HG02588 (cell line): ENCODE results near the gene CTSA.

ENCODE experiments used
- ATAC-seq: cut with Tn5 transposase; IDR thresholded peaks from one replicate; pipeline ENCODE4 v1.9.1; 2021; ENCODE audit warnings: mild to moderate bottlenecking, moderate library complexity; ENCODE audit not compliant: unreplicated experiment

CTSA gene

DNA sequence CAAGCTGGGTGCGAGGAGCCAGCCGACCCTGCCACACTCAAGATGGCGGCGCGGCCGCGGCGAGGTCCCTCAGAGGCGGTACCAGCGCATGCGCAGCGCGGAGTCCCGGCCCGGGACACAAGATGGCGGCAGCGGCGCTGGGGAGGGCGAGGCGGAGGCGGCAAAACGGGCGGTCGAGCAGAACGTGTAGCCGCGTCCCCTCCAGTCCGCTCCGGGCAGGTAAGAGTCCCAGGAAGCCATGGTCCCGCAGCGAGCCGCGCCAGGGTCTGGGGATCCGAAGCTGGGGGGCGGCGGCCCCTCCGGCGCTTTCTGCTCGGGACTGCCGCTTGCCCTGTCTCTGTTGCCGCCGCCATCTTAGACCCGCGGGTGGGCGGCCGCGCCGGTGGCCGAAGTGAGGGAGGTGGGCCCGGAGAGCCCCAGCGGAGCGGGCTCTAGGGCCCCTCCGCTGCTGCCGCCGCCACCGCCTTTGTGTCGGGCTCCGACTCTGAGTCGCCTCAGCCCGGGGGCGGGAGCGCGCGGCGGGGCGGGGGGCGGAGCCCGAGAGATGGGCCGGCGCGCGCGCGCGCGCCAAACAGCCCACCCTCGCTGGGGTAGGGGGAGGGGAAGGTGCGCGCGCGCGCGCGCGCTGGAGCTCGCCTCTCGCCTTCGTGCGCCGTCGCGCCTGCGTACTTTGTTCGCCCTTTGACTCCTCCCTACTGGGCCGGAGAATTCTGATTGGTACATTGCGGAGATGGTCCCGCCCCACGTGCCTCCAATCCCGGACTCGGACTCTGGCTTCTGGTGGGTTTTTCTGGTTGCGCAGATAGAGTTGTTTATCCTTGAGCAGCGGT is 43.7 kb downstream of the CTSA start, which contains the start of gene PCIF1:
Gene PCIF1 (plus strand): TSS at position 98 of the 830 bp plus-strand sequence. CDS start 4,317 bp downstream, outside the sequence.
- peak; percentile 79 for ATAC-seq

DNA sequence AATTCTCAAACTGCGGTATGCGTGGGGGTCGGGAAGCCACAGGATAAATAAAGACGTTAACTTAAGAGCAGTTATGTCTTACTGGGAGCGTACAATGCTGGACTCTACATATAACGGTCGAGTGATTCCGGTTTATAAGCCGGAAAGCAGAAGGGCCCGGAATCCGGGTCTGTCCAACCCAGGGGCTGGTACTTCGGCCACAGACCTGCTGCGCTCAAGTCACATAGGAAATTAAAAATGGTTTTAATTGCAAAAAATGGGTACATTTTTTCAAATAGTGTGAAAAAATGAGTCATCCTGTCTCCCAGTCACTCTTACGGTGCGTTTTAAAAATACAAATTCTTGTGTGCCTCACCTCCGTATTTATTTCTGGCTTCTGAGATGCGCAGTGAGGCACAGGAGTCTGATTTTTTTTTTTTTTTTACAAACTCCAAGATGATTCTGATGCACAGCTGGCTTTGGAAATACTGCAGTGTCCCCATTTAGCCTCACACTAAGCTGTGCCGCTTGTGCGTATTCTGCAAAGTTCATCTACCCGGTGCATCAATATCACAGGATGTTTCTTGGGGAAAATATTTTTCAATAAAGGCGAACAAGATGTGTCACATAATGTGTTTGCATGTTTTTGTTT is 44.4 kb downstream of the CTSA start:
- ATAC-seq: peak; percentile 16

DNA sequence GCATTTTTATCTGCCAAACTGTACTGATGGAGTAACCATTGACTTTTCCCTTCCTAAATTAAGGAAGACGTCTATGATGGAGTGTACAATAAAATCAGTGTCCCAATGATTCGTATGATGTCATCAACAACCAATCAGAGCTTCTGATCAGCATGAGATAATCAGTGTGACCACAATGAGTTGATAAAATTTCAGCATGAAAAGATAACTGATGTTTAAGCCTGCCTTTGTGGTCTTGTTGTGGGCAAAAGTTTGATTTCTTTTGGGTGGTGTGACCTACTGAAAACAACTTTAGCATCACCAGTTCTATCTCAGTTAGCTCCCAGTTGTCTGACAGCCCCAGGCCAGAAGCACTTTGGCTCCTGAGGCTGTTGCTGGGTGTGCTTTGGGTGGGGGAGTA is 46.6 kb downstream of the CTSA start:
- no peak for ATAC-seq

DNA sequence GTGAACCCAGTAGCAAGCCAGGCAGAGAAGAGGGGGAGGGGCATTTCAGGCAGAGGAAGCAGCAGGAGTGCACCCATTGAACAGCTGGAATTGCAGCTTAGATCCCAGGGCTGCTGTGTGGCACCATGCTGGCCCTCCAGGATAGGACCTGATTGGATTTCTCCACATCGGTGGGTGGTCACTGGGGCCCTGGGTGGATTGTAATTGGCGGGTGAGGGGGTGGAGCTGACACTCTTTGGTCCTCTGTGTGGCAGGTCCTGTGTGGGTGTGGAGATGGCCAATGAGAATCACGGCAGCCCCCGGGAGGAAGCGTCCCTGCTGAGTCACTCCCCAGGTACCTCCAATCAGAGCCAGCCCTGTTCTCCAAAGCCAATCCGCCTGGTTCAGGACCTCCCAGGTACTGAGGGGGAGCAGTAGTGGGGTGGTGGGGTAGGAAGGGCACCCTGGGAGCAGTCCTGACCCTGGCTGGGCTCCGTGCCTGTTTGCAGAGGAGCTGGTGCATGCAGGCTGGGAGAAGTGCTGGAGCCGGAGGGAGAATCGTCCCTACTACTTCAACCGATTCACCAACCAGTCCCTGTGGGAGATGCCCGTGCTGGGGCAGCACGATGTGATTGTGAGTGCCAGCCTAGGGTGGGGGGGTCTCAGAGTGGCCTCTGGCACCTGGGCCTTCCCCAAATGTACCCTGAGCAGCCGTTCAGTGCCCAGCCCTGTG is 47.7 kb downstream of the CTSA start:
- ATAC-seq: no peak

DNA sequence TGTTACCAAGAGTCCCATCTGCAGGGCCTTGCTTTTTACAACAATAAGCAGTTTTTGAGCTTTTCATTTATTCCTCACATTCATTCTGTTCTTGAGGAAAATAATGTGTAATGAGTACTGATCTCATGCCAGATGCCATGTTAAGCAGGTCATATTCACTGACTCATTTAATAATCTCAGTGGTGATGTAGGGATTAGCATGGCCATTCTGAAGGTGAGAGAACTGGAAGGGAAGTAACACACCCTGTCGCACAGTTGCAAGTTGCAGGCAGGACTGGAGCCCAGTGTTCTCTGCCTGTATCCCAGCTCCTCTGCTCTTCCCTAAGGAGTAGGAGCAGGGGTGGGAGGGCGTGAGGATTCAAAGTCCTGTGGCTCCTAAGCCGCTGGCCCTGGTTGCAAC is 48.9 kb downstream of the CTSA start:
- no peak for ATAC-seq

DNA sequence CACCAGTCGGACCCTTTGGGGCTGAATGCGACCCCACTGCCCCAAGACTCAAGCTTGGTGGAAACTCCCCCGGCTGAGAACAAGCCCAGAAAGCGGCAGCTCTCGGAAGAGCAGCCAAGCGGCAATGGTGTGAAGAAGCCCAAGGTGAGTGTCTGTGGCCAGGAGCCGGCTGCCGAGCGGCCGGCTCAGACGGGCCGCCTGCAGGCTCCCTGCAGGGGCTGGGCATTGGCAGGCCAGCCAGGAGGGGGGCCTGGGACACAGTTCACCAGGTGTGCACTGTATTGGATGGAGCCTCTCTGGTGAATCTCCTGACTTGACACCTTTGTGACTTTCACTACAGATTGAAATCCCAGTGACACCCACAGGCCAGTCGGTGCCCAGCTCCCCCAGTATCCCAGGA is 49.3 kb downstream of the CTSA start:
- no peak for ATAC-seq

DNA sequence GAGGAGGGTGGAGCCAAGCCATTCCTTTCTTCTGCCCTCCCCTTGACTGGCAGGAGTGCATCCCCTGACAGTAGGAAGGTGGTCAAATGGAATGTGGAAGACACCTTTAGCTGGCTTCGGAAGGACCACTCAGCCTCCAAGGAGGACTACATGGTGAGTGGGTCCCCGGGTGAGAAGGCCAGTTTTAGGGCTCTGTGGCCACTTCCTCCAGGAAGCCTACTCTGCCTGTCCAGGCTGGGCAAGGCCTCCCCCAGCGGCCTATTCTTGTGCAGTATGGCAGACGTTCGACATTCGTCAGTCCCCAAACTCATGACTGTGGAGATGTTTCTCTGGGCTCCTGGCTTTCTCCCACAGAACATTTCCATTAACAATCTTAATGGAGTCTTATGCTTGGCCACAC is 52.5 kb downstream of the CTSA start:
- ATAC-seq: no peak

DNA sequence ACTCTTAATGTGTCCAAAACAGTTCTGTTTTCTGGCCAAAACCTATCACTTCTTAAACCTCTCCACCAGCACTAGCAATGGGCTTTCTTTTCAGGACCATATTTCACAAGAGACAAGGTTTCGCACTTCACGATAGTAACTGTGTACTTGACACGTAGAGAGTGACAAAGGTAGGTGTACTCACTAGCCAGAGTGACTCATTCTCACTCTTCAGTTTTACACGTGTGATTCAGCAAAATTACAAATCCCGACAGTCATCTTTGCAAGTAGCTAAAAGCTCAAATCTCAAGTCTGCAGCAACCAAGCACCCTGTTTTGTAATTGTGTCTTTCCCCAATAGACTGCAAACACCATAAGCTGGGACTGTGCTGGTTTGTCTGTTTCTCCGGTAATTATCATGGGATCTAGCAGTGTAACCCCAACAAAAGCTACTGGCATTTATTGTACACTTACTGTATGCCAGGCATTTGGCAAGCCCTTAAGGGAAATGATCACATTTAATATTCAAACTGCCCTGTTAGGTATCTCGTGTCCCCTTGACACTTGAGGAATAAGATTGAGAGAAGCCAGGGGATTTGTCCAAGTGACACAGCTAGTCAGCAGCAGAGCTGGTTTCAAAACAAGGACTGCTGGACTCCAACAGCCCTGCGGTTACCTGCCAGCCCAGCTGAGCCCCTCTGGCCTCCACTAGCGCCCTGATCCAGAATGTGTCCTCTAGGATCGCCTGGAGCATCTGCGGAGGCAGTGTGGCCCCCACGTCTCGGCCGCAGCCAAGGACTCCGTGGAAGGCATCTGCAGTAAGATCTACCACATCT is 53.2 kb downstream of the CTSA start:
- ATAC-seq: no peak

DNA sequence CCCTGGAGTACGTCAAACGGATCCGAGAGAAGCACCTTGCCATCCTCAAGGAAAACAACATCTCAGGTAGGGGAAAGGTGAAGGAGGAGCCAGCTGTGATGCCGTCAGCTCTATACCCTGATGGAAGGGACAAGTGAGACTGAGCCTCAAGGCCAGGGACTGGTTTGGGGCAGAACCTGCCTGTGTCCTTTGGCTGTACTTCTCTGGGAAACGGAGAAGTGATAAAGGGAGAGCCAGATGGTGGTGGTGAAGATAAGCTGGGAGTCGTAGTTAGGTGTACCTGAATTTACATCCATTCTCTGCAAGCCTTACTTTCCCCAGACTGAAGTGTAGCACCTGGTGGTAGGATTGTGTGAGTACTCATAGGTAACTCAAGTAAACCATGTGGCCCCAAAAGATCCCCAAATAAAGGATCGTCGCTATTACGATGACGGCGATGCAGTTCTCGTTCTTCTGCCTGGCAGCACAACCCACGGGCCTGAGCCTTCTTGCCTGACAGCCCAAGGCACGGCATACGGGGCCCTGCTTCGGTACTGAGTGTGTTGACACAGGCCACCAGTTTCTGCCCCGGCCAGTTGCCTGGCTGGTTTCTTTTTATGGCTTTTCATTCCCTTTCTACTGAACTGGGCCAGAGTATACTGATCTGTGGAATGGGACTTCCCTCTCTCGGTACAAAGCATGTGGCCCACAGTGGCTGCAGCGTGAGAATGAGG is 54.0 kb downstream of the CTSA start:
- no peak for ATAC-seq

DNA sequence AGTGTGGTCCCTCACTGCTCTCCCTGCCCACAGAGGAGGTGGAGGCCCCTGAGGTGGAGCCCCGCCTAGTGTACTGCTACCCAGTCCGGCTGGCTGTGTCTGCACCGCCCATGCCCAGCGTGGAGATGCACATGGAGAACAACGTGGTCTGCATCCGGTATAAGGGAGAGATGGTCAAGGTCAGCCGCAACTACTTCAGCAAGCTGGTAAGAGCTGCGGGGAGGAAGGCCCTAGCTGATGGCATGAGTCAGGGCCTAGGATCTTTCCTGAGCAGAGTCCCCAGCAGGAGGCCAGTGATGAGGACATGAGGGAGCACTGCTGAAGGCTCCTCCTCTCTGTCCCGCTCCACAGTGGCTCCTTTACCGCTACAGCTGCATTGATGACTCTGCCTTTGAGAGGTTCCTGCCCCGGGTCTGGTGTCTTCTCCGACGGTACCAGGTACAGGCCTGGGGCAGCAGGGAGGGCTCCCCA is 54.6 kb downstream of the CTSA start:
- ATAC-seq: no peak

DNA sequence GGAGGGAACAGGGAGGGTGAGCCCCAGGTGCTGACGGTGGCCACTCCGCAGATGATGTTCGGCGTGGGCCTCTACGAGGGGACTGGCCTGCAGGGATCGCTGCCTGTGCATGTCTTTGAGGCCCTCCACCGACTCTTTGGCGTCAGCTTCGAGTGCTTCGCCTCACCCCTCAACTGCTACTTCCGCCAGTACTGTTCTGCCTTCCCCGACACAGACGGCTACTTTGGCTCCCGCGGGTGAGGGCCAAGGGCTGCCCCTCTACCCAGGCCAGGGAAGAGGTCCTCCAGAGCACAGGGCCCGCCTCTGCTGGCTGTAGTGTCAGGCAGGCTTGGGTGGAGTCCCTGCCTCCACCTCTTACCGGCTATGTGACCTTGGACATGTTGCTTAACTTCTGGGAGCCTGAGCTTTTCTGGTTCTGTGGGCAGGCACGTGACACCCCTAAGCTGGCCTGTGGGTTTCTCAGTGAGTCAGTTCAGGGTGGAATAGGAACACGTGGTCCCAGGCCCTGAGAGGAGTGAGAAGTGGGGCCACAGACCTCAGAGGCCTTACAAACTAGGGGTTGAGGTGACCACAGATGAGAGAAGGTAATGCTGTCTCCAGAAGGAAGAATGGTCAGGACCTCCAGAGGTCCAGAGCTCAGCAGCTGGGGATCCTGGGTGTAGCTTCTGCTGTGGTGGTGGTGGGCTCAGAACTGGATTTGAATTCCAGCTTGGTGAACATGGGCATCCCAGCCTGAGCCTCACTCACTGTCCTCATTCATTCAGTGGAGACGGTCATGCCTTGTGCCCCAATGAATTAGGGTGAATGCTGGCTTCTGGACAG is 55.2 kb downstream of the CTSA start:
- no peak for ATAC-seq

DNA sequence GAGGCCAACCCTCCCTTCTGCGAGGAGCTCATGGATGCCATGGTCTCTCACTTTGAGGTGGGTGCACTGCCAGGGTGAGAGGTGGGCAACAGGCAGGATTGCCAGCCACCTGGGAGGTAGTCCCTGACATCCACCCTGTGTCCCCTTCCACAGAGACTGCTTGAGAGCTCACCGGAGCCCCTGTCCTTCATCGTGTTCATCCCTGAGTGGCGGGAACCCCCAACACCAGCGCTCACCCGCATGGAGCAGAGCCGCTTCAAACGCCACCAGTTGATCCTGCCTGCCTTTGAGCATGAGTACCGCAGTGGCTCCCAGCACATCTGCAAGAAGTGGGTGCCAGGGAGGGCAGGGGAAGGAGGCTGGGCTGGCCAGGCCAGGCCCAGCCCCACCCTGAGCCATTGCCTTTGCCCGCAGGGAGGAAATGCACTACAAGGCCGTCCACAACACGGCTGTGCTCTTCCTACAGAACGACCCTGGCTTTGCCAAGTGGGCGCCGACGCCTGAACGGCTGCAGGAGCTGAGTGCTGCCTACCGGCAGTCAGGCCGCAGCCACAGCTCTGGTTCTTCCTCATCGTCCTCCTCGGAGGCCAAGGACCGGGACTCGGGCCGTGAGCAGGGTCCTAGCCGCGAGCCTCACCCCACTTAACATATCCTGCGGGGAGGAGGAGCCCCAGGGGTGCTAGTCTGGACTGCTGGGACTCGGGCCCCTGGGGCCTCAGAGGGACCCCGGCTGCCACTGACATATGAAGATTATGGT is 56.2 kb downstream of the CTSA start:
- no peak for ATAC-seq

DNA sequence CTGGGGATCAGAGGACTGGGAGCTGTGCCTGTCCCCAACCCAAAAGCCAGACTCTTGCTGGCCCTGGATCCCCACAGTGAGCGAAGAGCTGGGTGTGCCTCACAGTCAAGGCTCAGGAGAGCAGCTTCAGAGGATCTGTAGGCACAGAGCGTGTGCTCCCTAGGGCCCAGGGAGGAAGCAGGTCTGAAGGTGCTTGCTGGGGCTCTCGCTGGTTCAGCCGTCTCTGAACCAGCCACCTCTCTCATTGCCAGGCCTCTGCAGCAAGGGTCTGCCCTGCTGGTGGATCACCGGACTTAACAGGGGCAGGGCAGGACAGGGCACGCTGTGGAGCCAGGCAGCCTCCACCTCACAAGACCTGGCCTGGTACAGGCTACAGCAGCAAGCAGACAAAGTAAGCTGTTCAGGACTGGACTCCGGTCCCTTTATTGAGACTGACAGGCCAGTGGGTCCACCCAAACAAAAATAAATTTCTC is 57.2 kb downstream of the CTSA start:
- ATAC-seq: no peak
